Mucosa of gallbladder (tissue), 1 donor: ENCODE results near the gene IRS2. TPM values are rescaled to one million over a fixed set of nuclear protein-coding genes. Genes with fewer than 3 reads are reported as not detected.

Source experiments
- DNase-seq: peaks from one replicate; pipeline ENCODE4 v3.0.0-alpha.2; 2020; ENCODE audit warnings: low spot score
- total RNA-seq: library from RNA; stranded (reverse); gene quantifications from one replicate; pipeline ENCODE4 v1.2.1, GENCODE V29; 2021
- donor health status: DM: no; HTN: no; CAD: no.

IRS2 gene
- total RNA-seq, 1 donor from 2014 or later, result 25.6 TPM

DNA sequence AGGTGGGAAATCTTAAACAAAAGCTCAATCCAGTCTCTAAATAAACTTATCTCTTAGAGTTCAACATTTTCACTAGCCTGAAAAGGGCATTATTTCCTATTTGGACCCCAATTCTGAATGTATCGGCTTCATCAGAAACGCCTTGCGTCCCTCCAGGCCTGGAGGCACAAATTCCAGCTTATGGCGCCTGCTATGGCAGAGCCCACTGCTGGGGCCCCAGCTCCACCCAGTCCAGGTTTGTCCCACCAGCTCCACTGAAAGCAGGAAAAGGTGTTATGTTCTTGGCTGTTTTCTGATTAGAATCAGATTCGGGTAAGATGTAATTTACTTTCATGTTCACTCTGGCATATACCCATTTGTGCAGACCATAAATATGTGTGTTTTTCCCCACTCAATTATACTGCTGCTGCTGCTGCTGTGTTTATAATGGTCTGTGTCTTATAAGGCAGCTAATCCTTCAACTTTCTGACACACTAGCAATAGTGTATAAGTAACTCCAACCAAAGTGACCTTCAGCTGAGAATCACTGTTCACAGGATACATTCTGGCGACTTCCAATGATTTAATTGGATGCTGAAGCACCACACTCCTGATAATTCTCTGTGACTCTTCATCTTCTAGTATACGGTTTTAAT lies 6.4 kb downstream of the IRS2 start:
- no peak for DNase-seq

DNA sequence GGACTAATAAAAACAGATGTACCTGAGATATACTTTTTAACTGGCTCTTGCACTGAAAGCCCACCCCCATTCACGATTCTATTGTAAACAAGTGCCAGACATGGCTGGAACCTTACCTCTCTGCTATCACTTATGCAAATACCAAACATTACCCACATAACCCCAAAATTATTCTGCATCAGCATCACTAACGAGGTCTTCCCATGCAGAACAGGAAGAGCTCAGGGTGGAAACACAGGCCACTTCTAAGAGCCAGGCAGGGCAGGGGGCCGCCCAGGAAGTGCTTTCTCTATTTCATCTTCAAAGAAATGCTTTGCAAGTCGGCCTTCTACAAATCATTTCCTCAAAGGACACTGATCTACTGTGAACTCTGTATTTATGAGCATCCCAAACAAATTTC lies 7.3 kb downstream of the IRS2 start:
- no peak for DNase-seq

DNA sequence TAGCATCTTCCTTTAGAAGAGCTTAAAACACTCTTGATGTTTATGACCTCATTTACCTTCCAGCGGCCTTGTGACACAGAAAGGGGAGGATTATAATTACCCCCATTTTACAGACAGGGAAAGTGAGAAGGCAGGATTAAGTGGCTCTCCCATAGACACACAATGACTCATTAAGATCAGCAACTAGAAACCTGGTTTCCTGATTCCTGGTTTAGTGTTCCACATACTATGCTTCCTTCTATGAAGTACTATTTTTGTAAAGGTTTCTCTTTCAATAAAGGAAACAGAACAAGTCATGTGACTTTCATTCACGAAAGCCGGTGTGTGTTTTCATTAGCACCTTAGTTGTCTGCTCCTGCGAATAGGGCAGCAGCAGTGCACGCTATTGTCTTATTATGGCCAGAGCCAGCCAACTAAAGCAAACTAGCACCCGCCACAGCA lies 8.3 kb downstream of the IRS2 start:
- DNase-seq, result no peak

DNA sequence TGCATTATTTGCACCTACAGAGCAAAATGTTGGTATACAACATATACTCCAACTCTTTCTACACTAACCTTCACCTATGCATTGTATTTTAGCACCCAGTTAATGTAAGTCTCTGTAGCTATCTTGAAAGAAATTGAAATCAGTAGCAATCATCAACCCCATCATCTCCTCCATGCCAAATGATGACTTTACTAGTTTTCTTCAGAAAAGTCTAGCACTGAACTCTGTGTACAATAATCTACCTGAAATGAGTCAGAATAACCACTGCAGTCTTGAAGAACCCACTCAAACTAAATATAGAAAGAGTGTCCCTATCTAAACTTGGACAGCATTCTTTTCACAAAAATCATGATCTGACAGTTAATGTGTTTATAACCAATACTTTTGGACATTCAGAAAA lies 9.8 kb downstream of the IRS2 start:
- no peak for DNase-seq

DNA sequence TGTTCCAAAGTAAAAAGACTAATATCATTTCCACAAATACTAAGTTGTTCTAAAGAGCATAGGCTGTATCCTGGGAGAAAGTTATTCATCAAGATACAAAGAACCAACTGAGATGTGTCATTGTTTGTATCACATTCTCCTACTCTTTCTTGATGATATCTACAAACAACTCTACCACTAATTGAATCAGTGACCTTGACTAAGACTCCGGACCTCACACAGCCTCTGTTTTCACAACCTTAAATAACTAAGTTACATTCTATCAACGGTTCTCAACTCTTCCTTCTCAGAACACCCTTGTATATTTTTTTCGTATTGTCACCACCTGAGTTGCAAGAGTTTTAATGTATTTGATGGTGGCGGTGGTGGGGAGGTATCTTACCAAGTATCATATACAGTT lies 12.6 kb downstream of the IRS2 start:
- no peak for DNase-seq

DNA sequence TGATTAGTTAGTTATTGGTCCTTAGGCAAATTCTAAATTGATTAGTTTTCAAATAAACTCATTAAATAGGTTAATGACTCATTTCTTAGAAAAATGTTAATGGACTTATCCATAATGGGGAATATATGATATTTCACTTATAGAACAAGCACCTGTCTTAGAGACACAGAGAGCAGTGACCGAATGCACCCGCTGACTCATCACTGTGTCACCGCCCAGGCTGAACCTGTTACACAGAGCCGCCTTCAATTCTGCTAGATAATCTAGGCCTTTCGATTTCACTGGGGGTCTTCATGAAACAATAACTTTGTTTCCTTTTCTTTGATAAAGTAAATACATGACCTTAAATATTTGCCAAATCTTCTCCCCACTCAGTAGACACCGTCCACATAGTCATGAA lies 13.1 kb downstream of the IRS2 start:
- no peak for DNase-seq

DNA sequence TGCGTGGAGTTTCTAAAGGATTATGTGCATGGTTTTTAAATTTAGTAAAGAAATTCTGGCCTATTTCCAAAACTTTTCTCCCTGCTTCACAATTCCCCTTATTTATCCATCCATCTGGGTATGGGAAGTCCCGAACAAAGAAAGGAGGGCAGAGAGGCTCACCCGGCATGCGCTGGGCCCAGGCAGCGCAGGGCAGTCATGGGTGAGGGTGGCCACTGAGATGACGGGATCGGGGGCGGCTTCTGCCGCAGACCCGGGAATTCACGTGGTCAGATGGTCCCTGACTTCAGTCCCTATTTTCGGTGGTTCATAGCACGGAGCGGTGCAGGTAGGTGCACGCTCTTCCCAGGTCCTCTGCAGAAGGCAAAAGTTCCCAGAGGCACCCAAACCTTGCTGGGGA lies 14.5 kb downstream of the IRS2 start:
- DNase-seq, result no peak

DNA sequence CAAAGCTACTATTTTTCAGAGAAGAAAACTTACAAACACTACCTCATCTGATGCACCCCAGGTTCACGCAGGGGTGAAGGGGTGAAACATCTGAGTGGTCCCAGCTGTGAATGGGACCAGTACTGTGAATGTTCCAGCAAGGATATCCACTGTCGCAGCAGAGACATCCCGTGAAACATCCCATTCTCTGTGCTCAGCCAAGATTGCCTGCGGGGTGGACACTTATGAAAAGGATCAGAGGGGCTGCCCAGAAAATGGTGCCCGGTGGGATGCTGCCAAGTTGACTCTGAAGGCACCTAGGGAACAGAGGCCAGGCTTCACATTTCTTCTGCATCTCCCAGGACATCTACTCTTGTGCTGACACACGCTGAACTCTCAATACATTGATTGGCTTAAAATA lies 15.9 kb downstream of the IRS2 start:
- no peak for DNase-seq

DNA sequence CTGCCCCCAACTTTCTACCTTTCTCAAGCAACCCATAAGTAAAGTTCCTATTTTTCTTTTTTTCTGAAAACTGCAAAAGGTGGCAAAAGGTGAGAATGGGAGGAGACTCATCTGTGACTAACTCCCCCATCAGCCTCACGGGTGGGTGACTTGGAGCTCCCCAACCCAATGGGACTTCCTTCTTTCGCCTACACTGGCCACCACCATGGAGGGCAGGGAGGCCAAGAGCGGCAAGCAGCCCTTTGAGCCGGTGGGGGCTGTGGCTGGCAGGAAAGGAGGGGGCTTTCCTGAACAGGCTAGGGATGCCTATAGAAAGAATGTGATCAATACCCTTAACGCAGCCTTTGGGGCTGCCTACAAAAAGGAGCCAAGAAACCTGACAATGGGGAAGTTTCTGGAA lies 16.5 kb downstream of the IRS2 start:
- DNase-seq, result no peak

DNA sequence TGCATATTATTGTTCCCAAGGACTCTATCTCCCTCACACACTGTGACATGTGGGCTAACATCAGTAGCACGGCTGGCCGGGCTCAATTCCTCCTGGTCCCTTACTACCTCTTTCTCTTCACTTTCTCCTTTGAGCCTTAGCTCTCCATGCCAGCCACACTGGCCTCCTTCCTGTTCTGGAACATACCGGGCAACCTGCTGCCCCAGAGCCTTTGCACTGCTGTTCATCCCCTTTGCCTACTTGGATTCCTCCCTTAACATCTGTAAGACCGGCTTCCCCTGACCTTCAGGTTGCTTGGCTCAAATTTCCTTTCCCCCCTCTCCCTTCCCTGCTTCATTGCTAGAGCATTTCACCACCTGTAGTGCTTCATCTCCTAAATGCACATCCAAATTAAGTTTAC lies 17.1 kb downstream of the IRS2 start:
- DNase-seq, result no peak

DNA sequence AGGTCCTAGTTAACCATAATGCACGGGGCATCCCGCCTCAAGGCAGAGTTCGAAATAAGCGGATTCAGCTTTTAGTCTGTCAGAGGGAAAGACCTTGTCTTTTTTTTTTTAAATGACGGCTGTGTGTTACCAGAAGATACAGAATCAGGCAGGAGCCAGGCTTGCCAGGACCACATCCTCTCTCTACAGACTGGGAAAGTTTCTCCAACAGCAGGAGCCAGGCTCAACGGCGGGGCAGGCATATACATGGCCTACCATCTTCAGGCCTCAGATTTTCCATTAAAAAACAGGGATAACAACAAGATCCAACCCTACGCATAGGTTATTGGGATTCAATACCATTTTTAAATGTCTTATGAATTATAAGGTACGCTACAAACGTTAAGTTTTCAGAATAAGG lies 17.8 kb downstream of the IRS2 start:
- DNase-seq, result no peak

DNA sequence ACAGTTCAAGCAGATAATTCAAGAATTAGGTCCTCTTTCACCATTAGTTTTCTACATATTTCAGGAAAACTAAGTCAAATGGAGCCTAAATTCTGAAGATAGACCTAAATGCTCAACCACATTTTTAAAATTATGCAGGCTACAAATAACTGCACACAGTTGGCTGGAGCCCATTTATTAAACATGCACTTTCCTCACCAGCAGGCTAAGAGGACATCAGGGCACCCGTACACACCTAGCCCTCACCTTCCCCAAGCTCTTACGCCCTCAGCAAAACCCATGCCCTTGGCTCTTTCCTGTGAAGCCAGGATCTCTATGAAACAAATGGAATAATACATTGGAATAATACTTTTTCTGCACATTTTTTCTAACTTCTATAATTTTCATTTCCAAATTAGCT lies 18.2 kb downstream of the IRS2 start:
- DNase-seq, result no peak

DNA sequence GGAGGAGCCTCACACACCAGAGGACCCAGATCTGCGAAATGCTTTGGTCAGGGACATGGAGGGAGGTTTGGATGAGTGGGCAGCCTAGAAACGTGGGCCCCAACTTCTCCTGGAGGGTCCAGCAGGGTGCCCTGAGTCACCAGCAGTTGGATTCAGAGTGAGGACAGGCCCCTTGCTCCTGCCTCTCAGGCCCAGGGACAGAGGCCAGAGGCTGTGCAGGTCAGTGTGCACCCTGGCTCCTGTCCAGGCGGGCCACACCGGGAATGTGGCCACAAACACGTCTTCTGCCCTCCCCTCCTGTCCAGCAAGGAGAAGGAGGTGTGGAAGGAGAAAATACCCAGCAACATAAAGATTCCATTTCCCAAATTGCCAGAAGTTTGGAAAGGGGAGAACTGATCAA lies 19.4 kb downstream of the IRS2 start:
- no peak for DNase-seq

DNA sequence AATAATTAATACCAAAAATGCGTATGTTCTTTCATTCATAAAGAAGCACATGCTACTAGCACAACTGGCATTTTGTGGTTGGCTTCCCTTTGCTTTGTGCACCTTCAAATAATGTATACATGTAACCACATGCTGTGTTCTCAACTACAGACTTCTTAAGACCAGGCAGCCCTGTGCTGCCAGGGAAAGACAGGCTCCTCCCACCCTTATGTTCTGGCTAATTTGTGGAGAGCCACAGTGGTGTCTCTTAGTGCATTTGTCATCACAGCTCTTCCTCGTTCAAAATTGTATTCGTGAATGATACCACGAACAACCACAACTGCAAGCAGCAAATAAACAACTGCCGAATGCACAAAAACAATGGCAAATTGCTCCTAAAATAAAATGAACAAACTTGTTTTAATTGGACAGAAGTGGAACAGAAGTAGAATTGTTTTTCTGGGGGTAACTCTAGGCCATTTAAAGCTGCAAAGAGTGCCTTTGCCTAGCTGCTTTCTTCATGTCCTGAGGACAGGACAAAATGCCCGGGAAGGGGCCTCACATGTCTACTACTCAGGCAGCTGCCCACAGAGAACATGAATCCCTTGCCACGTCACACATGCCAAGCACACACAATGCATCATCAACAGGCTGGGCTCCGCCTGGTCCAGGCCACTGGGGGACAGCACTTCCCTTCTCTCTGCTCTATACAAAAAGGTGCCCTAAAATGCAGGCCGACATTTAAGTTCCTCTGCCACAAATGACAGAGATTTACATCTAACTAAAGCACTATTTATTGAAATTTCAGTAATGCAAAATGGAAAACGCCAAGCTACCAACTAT lies 21.7 kb downstream of the IRS2 start:
- no peak for DNase-seq

DNA sequence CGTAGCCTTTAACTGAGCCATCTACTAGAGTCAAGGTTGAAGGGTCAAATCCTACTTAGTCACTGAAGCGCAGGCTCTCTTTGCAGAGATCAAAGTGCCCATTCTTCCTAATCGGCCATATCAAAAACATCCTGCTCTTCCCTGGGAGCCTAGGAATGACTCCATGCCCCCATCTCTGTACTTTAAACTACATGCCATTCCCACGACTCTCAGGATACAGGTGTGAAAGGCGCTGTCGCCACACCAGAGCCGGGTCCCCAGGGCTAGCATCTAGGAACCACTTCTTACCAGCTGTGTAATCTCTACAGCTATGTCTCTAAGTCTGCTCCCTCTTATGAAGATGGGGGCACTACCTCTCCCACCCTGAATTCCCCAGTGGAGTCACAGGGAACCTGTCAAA lies 22.3 kb downstream of the IRS2 start:
- DNase-seq, result no peak

DNA sequence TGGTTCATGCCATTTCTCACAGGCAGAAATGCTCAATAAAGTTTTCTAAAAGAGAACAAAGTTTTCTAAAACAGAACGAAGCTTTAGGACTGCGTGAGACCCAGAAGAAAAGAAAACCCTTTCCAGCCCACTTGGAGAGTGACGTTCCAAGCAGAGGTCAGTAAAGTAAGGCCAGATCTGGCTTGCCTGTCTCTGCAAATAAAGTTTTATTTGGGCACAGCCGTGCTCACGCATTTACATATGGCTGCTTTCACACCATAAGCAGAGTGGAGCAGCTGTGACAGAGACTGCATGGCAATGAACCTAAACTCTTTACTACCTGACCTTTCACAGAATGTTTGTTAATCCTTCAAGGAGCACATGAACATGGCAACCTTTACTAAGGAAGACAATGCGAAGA lies 23.6 kb downstream of the IRS2 start:
- DNase-seq, result no peak

DNA sequence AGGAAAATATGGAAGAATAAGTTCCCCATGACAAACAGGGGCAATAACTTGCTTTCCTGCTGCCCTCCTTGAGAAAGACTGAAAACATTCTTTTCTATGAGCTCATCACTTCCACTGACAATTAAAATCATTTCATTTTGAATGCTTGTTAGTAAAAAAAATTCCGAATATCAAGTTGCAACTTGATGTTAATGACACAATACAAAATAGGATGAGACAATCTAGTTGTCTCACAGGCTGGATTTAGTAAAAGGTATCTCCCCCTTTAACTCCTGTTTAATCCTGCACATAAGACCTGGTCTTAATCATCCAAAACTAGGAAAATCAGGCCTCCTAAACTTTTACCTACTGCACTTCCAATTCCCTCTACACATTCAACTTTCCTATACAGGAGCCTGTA lies 24.7 kb downstream of the IRS2 start:
- no peak for DNase-seq

DNA sequence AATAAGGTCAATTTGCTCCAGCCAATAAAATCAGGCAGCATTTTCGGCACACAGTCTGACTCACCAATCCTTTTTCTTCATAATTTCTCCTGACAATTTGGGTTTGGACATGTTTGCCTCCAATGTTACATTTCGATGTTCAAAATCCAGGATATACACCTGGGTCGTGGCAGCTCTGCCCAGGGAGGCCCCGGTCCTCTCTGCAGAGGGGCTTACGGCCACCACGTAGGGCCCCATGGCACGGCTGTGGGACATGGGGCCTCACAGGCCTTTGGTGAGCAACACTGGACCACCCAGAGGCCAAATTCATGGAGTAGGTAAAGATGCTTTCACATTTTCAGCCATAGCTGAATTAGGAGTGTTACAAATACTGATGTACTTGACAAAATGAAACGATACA lies 25.4 kb downstream of the IRS2 start:
- DNase-seq, result no peak

DNA sequence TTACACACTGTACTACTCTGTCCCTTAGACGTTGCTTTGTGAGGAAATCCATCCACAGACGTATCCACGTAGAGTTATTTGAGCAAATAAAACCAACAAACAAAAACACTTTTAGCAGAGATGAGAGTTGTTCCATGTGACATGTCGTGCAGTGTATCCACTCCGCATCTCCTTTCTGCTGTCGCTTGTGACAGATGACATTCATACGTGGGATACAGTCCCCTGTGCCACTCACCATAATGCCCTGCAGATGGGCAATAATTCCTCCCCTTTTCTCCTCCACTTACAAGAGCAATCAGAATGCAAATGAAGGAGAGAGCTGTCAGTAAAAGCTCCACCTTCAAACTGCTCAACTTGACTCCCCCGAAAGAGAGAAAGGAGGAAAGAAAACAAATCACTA lies 26.0 kb downstream of the IRS2 start:
- no peak for DNase-seq

DNA sequence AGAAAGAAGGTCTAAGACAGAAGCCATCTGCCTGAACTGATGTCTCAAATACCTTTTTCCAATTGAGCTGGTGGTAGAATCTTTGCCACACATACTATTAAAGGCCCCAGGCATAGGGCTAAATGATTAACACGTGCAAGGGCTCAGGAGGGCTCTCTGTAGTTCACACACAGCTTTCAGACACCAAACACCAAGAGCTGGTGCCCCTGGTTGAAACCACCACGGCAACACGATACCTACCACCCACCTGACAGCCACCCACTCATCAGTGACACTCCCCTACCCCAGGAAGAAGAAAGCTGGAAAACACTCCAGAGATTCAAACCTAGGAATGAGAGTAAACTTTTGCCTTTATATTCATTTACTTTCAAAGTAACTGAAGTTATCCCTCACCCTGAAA lies 26.8 kb downstream of the IRS2 start:
- DNase-seq, result no peak

DNA sequence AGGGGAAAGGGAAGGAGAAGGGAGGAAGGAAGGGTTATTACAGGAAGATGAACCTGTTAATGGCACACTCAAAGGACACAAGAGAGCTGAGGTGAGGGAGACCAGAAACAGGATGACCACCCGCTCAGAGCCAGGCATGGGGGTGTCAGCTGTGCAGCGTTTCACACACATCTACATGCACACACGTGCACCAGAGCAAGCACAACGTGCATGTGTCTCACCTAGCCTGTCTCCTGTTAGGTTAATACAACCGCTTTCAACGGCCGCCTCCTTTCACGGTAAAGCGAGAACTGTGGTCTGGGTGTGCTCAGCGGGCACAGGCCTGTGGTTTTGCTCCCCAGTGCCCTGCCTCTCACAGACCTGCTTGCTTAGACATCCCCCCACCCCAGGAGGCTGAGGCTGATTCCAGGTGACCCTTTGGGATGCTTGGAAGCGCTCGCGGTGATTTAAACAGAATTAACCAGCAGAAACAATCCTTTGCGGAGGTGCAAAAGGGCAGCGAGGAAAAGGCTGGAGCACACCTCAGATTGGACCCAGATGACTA lies 27.4 kb downstream of the IRS2 start:
- no peak for DNase-seq

DNA sequence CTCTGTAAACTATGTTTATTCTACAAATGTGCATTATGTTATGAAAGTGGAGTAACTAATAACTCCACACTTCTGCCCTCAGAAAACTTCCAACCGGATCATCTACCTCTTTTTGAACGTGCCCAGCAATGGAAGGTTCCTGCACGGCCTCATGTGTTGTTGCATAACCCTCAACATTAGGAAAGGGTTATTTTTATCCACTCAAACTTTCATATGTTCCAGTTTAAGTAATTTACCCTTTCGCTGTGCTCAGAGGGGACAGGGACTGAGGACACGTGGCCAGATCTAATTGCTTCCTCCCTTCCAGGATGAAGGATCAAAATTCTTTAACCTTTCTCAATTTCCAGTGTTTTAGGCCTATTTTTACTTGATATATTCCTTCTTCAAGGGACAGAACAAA lies 29.6 kb downstream of the IRS2 start:
- DNase-seq, result no peak

DNA sequence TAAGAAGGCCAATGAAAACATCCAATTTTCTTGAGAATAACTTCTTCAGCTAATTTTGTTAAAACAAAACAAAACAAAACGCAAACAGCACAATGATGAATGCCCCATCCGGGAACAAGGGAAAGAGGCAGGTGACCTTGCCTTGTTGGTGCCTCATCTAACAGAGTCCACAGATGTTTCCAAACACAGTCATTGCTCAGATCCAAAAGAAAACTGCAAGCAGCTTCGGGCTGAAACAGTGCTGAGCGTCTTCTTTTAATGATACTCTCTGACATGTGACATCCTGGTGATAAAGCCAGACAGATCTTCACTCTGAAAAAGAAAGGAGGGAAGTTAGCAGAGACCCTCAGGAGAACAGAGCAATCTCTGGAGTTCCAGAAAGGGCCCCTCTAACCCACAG lies 30.4 kb downstream of the IRS2 start:
- no peak for DNase-seq
